ENCODE measurements around the gene SACM1L.

Gene SACM1L

GRCh38 chr3:45779746-45780735 is 90.8 kb downstream of the SACM1L start:
- no peaks in the 10 kb centered on the region for H3K9me3 ChIP-seq (ENCODE audit: control insufficient read depth, insufficient read depth, low read depth, low read length)
- TF ChIP-seq ZNF239 (tag by site-specific recombination; IDR thresholded peaks at IDR 0.05): no peak
- TF ChIP-seq YY1 (tag by site-specific recombination; IDR thresholded peaks at IDR 0.05): no peak
- TF ChIP-seq ZNF837 (tag by site-specific recombination; IDR thresholded peaks at IDR 0.05): no peak
- TF ChIP-seq SALL2 (tag by site-specific recombination; IDR thresholded peaks at IDR 0.05; ENCODE audit: borderline replicate concordance): no peak
- TF ChIP-seq RBAK (tag by site-specific recombination; IDR thresholded peaks at IDR 0.05): no peak
- no peak for TF ChIP-seq INSM2 (tag by site-specific recombination; IDR thresholded peaks at IDR 0.05)
- no peak for TF ChIP-seq ZNF449 (tag by site-specific recombination; IDR thresholded peaks at IDR 0.05)

GRCh38 chr3:45781271-45781670 is 92.1 kb downstream of the SACM1L start:
- TF ChIP-seq ZNF416 (tag by site-specific recombination; IDR thresholded peaks at IDR 0.05) (no peak), ZNF792 (tag by site-specific recombination; IDR thresholded peaks at IDR 0.05) (no peak), BCL11A (tag by site-specific recombination; IDR thresholded peaks at IDR 0.05; ENCODE audit: low read depth) (no peak), ZNF596 (tag by site-specific recombination; IDR thresholded peaks at IDR 0.05) (no peak), ZNF521 (tag by site-specific recombination; IDR thresholded peaks at IDR 0.05) (no peak), ZNF837 (tag by site-specific recombination; IDR thresholded peaks at IDR 0.05) (no peak), ZNF518A (tag by site-specific recombination; conservative IDR thresholded peaks at IDR 0.05; ENCODE audit: low read depth) (no peak), ZNF175 (tag by site-specific recombination; IDR thresholded peaks at IDR 0.05) (no peak), OVOL3 (tag by site-specific recombination; IDR thresholded peaks at IDR 0.05) (no peak), ZNF513 (tag by site-specific recombination; IDR thresholded peaks at IDR 0.05) (no peak), MZF1 (tag by site-specific recombination; IDR thresholded peaks at IDR 0.05; ENCODE audit: borderline replicate concordance) (no peak), ZNF214 (tag by site-specific recombination; IDR thresholded peaks at IDR 0.05; ENCODE audit: borderline replicate concordance) (no peak), RBAK (tag by site-specific recombination; IDR thresholded peaks at IDR 0.05) (no peak)
- ChIA-PET POLR2A (no interaction called here), CTCF (interaction anchor here (0.7 to 1.4 kb wide), 3 partner anchors 19 to 298 kb away, joined by 3 read pairs; no protein-coding TSS in a partner anchor)
- no peaks in the 10 kb centered on the region for H3K4me1 ChIP-seq (ENCODE audit: control insufficient read depth, insufficient read depth, low read length)
- H3K4me3 ChIP-seq (ENCODE audit: low read depth, low read length): no peak overlapping the region
- H3K27ac ChIP-seq (ENCODE audit: extremely low read depth, low read depth, low read length): no peak overlapping the region
- no peaks in the 10 kb centered on the region for H3K36me3 ChIP-seq (ENCODE audit: control insufficient read depth in 2 of 2, insufficient read depth in 1 of 2, low read length in 2 of 2)
- no peaks in the 10 kb centered on the region for H3K9me3 ChIP-seq (ENCODE audit: control insufficient read depth, insufficient read depth, low read depth, low read length)

More at GRCh38 chr3:45779746-45780735, 90.8 kb downstream of the SACM1L start:
- Histone ChIP-seq H3K4me1 (ENCODE audit: control insufficient read depth, insufficient read depth, low read length) (no peaks in the 10 kb centered on the region), H3K4me3 (ENCODE audit: low read depth, low read length) (no peak overlapping the region), H3K36me3 (ENCODE audit: control insufficient read depth in 2 of 2, insufficient read depth in 1 of 2, low read length in 2 of 2) (no peaks in the 10 kb centered on the region), H3K27ac (ENCODE audit: extremely low read depth, low read depth, low read length) (no peak overlapping the region)
- ChIA-PET CTCF (interaction anchor here (0.7 to 0.9 kb wide), 2 partner anchors 18 to 298 kb away, joined by 3 read pairs; no protein-coding TSS in a partner anchor), POLR2A (no interaction called here)

All from HEK293 (cell line).